ENCODE results near the gene EEF2KMT.
"Not testable (repeated sequence)": the region's sequence is repeated elsewhere in the genome, so short reads cannot be mapped to it uniquely, and the experiment has no call there.

- not testable (repeated sequence) for TF ChIP-seq EP300, POLR2A, POLR2AphosphoS5 (IDR thresholded peaks at IDR 0.05)
- TF ChIP-seq, protein P1, sequence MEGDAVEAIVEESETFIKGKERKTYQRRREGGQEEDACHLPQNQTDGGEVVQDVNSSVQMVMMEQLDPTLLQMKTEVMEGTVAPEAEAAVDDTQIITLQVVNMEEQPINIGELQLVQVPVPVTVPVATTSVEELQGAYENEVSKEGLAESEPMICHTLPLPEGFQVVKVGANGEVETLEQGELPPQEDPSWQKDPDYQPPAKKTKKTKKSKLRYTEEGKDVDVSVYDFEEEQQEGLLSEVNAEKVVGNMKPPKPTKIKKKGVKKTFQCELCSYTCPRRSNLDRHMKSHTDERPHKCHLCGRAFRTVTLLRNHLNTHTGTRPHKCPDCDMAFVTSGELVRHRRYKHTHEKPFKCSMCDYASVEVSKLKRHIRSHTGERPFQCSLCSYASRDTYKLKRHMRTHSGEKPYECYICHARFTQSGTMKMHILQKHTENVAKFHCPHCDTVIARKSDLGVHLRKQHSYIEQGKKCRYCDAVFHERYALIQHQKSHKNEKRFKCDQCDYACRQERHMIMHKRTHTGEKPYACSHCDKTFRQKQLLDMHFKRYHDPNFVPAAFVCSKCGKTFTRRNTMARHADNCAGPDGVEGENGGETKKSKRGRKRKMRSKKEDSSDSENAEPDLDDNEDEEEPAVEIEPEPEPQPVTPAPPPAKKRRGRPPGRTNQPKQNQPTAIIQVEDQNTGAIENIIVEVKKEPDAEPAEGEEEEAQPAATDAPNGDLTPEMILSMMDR (IDR thresholded peaks at IDR 0.05), result not testable (repeated sequence)
Observed at GRCh38 chr16:5095145-5095830, 2.3 kb downstream of the EEF2KMT start.
